K562 (cell line): ENCODE measurements around the gene ST8SIA1. TPM values are rescaled to one million over a fixed set of nuclear protein-coding genes. Genes with fewer than 3 reads are reported as not detected.

ENCODE experiments used
- ATAC-seq: fragments of 200-7000 bp; cut with Tn5 transposase; 3 replicates; pipeline ENCODE4 v1.9.1; 2020; ENCODE audit warnings: moderate library complexity
- BruUV-seq: library from RNA; stranded (reverse); fragments of 400-500 nt; replicated peaks from 2 replicates; lab custom pipeline; 2021; lab: Mats Ljungman, UMichigan
- CTCF ChIA-PET: fragments of 300-600 bp; formaldehyde crosslinking; extraction: SDS; loops from one replicate; lab custom pipeline; 2021; ENCODE audit warnings: low intra/inter-chr PET ratio; lab: Yijun Ruan, JAX
- POLR2A ChIA-PET: fragments of 300-600, 350-650 bp; sonication (Branson Sonifier 250); formaldehyde crosslinking; extraction: SDS; loops from one replicate; lab custom pipeline; 2021; ENCODE audit warnings: antibody characterized with exemption, inconsistent platforms; lab: Yijun Ruan, JAX
- DNase-seq, 4 experiments: peaks; one replicate each; pipeline versions ENCODE4 v3.0.0 to v3.0.0-alpha.2; 2011 to 2018; ENCODE audit warnings: low spot score in 3 of 4, mixed read lengths in 3 of 4; ENCODE audit errors: extremely low read depth in 1 of 4
- FAIRE-seq: peaks from 2 replicates; lab custom pipeline; 2011; peaks lifted over from hg19 to GRCh38; lab: Jason Lieb, UNC
- H2AFZ ChIP-seq: 2 replicates; pipeline ENCODE4 v1.6.0; 2011; ENCODE audit warnings: low read depth, low read length, control low read depth, inconsistent platforms
- H3K27ac ChIP-seq: fragments of 200-600 bp; 3 replicates; pipeline ENCODE4 v1.8.0; 2011; ENCODE audit warnings: low read depth, mild to moderate bottlenecking, control low read depth, inconsistent platforms, low read length, moderate library complexity, mixed read lengths; ENCODE audit errors: extremely low read depth
- H3K27me3 ChIP-seq, 2 experiments: fragments of 300-600 bp in 1 of 2; 2 replicates in 1 of 2; 3 replicates in 1 of 2; pipeline versions ENCODE4 v1.6.0 to v1.8.0; 2011; ENCODE audit warnings: inconsistent platforms in 2 of 2, low read length in 2 of 2, mild to moderate bottlenecking in 1 of 2, mixed read lengths in 1 of 2, moderate library complexity in 1 of 2; ENCODE audit not compliant: control insufficient read depth in 2 of 2, insufficient read depth in 2 of 2
- H3K36me3 ChIP-seq: fragments of 300-600 bp; 3 replicates; pipeline ENCODE4 v1.8.0; 2011; ENCODE audit warnings: mild to moderate bottlenecking, low read length, inconsistent platforms; ENCODE audit not compliant: control insufficient read depth, insufficient read depth
- H3K4me1 ChIP-seq, 2 experiments: fragments of 200-600 bp in 1 of 2; replicated peaks in 1 of 2; 2 replicates in 1 of 2; 3 replicates in 1 of 2; pipeline versions ENCODE4 v1.5.1 to v1.8.0; 2011; ENCODE audit warnings: inconsistent platforms in 2 of 2, low read length in 2 of 2, mild to moderate bottlenecking in 1 of 2, mixed read lengths in 1 of 2, moderate library complexity in 1 of 2; ENCODE audit not compliant: control insufficient read depth in 2 of 2, insufficient read depth in 2 of 2
- H3K4me2 ChIP-seq: 2 replicates; pipeline ENCODE4 v1.6.1; 2011; ENCODE audit warnings: low read length, control low read depth, inconsistent platforms, mixed read lengths; ENCODE audit not compliant: insufficient read depth
- H3K4me3 ChIP-seq: fragments of 200-600 bp; sonication (generic), shearing (Covaris generic); 2 replicates; pipeline ENCODE4 v1.5.1; 2016; ENCODE audit warnings: control low read depth, inconsistent platforms
- H3K79me2 ChIP-seq: fragments of 200-600 bp; 3 replicates; pipeline ENCODE4 v1.8.0; 2011; ENCODE audit warnings: low read length, inconsistent platforms; ENCODE audit not compliant: control insufficient read depth, insufficient read depth
- H3K9ac ChIP-seq, 2 experiments: 2 replicates each; pipeline versions ENCODE4 v1.6.0 to v1.6.1; 2011; ENCODE audit warnings: low read depth in 2 of 2, low read length in 2 of 2, control low read depth in 1 of 2, inconsistent platforms in 1 of 2, mild to moderate bottlenecking in 1 of 2, mixed read lengths in 1 of 2; ENCODE audit not compliant: insufficient read depth in 1 of 2
- H3K9me1 ChIP-seq: one replicate; pipeline ENCODE4 v1.6.0; 2011; ENCODE audit warnings: inconsistent platforms, mild to moderate bottlenecking, low read length, moderate library complexity; ENCODE audit not compliant: control insufficient read depth, insufficient read depth
- H3K9me3 ChIP-seq: replicated peaks from 2 replicates; pipeline ENCODE4 v1.5.1; 2011; ENCODE audit warnings: low read depth, low read length, inconsistent platforms; ENCODE audit not compliant: control insufficient read depth, insufficient read depth
- H4K20me1 ChIP-seq: replicated peaks from 2 replicates; pipeline ENCODE4 v1.6.1; 2011; ENCODE audit warnings: low read length, inconsistent platforms, mixed read lengths; ENCODE audit not compliant: control insufficient read depth, insufficient read depth
- DIDO1 ChIP-seq: fragments of 450-650 bp; IDR thresholded peaks from 2 replicates; pipeline ENCODE4 v1.6.1; 2016; ENCODE audit warnings: low read depth, missing biosample characterization, missing genetic modification characterization
- NR2C2 ChIP-seq, 2 experiments: fragments of 200-800 bp in 1 of 2; sonication (Bioruptor generic) in 1 of 2; sonication (generic) in 1 of 2; formaldehyde crosslinking in 1 of 2; IDR thresholded peaks; 2 replicates each; pipeline versions ENCODE4 v1.6.1 to v1.8.0; 2016 to 2022; ENCODE audit warnings: mild to moderate bottlenecking in 1 of 2, missing compliant biosample characterization in 1 of 2, missing genetic modification characterization in 1 of 2, missing genetic modification reagents in 1 of 2
- PHB ChIP-seq: fragments of 250-450 bp; sonication (Bioruptor Pico); IDR thresholded peaks from 2 replicates; pipeline ENCODE4 v1.5.0; 2021
- PHB2 ChIP-seq: fragments of 450-650 bp; IDR thresholded peaks from 2 replicates; pipeline ENCODE4 v1.6.1; 2017; ENCODE audit warnings: low read depth
- ZNF174 ChIP-seq: fragments of 250-450 bp; sonication (Bioruptor Pico); IDR thresholded peaks from 2 replicates; pipeline ENCODE4 v1.4.0; 2020; ENCODE audit warnings: mild to moderate bottlenecking
- ZNF384 ChIP-seq: IDR thresholded peaks from 2 replicates; pipeline ENCODE4 v1.6.1; 2012; ENCODE audit warnings: low read depth, low read length, improper control_type of control experiment
- ZNF764 ChIP-seq: fragments of 250-450 bp; sonication (Bioruptor Pico); IDR thresholded peaks from 2 replicates; pipeline ENCODE4 v1.4.0; 2020; ENCODE audit warnings: low read depth, mild to moderate bottlenecking, moderate library complexity
- WGBS: fragments of 100-300 bp; shearing (Covaris generic); methylation state at CpG from one replicate; pipeline ENCODE4 v1.1.6; 2016; ENCODE audit warnings: low coverage, mixed read lengths; ENCODE audit not compliant: insufficient coverage; ENCODE audit errors: missing lambda C conversion rate; 5-methylcytosine and 5-hydroxymethylcytosine counted together
- in situ Hi-C: fragments of 300-500 bp; cut with MboI; formaldehyde crosslinking; loops from 4 replicates; pipeline ENCODE4 v1.15.0; 2018; ENCODE audit warnings: inconsistent platforms, mixed read lengths
- intact Hi-C: fragments of 100-400 bp; cut with micrococcal nuclease; formaldehyde crosslinking; loops from 2 replicates; pipeline ENCODE4 v1.14.2; 2022
- polyA plus RNA-seq, 8 experiments: library from polyadenylated mRNA; depleted of rRNA in 4 of 8; stranded (reverse) in 5 of 8; unstranded in 3 of 8; fragments of >200 nt; fragmentation: Nextera tagmentation in 2 of 8; fragmentation: Illumina TruSeq in 1 of 8; extraction: Ambion mirVana in 2 of 8; extraction: Trizol in 1 of 8; gene quantifications; 2 replicates each; pipeline versions ENCODE4 v1.2.1 to v1.2.3, GENCODE V29; 2011 to 2014; ENCODE audit warnings: inconsistent platforms in 1 of 8, missing spikeins in 1 of 8
- total RNA-seq, 7 experiments: library from RNA; depleted of rRNA in 6 of 7; stranded (reverse); fragments of >200 nt in 6 of 7; fragmentation: Illumina TruSeq in 2 of 7; extraction: Trizol in 2 of 7; gene quantifications; 2 replicates each; pipeline versions ENCODE4 v1.2.1 to v1.2.3, GENCODE V29; 2011 to 2021; ENCODE audit warnings: low replicate concordance in 1 of 7
- TF ChIP-seq, protein P1 (sequence below): fragments of 250-450 bp; sonication (Bioruptor Pico); IDR thresholded peaks from 2 replicates; pipeline ENCODE4 v1.8.0; 2021; ENCODE audit warnings: moderate library complexity, mild to moderate bottlenecking, inconsistent platforms
- TF ChIP-seq, protein P2 (sequence below): fragments of 250-450 bp; sonication (Bioruptor Pico); IDR thresholded peaks from 2 replicates; pipeline ENCODE4 v1.9.0; 2021; ENCODE audit warnings: mild to moderate bottlenecking
- TF ChIP-seq, protein P3 (sequence below): fragments of 200-400 bp; formaldehyde crosslinking; IDR thresholded peaks from 2 replicates; pipeline ENCODE4 v1.6.1; 2017; ENCODE audit warnings: mild to moderate bottlenecking, low read depth, low read length, moderate library complexity
- TF ChIP-seq, protein P4 (sequence below): sonication (generic); formaldehyde crosslinking; IDR thresholded peaks from 2 replicates; pipeline ENCODE4 v1.8.0; 2023; ENCODE audit warnings: missing genetic modification reagents, mild to moderate bottlenecking, borderline replicate concordance

ST8SIA1 gene
- total and polyA plus RNA-seq, 9 of the 15 experiments (the other 6 are each of a cell fraction or from before 2014, with no cell fraction given) = 0.86 to 26.3 (median 4.3) TPM

DNA sequence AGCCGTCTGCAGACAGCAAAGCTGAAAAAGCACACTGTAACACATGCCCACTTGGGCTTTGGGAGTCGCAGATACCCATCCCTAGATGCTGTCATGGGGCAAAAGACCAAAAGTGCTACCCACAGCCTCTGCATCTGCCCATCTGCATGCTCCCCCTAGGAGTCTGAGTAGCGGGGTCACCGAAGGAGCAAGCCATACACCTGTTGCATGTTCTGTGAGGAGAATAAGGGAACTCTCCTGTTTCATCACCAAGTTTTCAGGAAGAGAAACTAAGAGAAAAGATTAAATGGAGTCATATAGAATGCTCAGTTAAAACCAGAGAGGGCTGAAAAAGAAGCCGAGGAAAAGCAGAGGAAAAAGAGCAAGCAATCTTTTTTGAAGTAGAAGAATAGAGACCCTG lies 13.7 kb upstream of the ST8SIA1 start (continued):
- TF ChIP-seq NR2C2 (CRISPR knock-in tag; IDR thresholded peaks at IDR 0.05) (no peak), NR2C2 (tag; IDR thresholded peaks at IDR 0.05) (no peak), ZNF764 (CRISPR knock-in tag) (no peak)
- TF ChIP-seq, all 486 proteins: peak for 0

DNA sequence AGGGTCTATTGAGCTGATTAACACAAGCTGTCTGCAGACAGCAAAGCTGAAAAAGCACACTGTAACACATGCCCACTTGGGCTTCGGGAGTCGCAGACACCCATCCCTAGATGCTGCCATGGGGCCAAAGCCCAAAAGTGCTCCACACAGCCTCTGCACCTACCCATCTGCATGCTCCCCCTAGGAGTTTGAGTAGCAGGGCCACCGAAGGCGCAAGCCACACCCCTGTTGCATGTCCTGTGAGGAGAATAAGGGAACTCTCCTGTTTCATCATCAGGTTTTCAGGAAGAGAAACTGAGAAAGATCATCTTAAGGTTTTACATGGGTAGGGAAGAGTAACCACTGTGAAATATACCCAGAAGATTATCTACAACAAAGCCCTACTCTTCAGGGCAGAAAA lies 5.6 kb upstream of the ST8SIA1 start:
- H4K20me1 ChIP-seq = no peaks in the 10 kb centered on the region
- BruUV-seq = no TSS peak
- ATAC-seq (no peak), FAIRE-seq (no peak), DNase-seq (no peak)
- no peaks in the 10 kb centered on the region for H3K36me3 ChIP-seq
- in situ Hi-C loops = no loop called here
- no peak overlapping the region for H3K4me2 ChIP-seq
- H3K9me1 ChIP-seq = no peaks in the 10 kb centered on the region
- ChIA-PET POLR2A (no interaction called here), CTCF (no interaction called here)
- H3K9me3 ChIP-seq = no peaks in the 10 kb centered on the region
- H3K27me3 ChIP-seq = no peaks in the 10 kb centered on the region
- peaks cover 0 to 3% of the 10 kb centered on the region in 2 experiments; a peak in 2 of 5 replicates for H3K4me1 ChIP-seq
- intact Hi-C loops = no loop called here
- 5% methylated on average over 2 of the region's 4 CpGs for WGBS
- no peak overlapping the region for H3K9ac ChIP-seq
- H2AFZ ChIP-seq = no peak overlapping the region
- H3K4me3 ChIP-seq = no peak overlapping the region
- no peak overlapping the region for H3K27ac ChIP-seq
- H3K79me2 ChIP-seq = no peaks in the 10 kb centered on the region
- TF ChIP-seq ZNF174 (CRISPR knock-in tag) (no peak), PHB (no peak), ZNF384 (no peak), PHB2 (no peak), DIDO1 (tag) (no peak)
- TF ChIP-seq, protein P1, sequence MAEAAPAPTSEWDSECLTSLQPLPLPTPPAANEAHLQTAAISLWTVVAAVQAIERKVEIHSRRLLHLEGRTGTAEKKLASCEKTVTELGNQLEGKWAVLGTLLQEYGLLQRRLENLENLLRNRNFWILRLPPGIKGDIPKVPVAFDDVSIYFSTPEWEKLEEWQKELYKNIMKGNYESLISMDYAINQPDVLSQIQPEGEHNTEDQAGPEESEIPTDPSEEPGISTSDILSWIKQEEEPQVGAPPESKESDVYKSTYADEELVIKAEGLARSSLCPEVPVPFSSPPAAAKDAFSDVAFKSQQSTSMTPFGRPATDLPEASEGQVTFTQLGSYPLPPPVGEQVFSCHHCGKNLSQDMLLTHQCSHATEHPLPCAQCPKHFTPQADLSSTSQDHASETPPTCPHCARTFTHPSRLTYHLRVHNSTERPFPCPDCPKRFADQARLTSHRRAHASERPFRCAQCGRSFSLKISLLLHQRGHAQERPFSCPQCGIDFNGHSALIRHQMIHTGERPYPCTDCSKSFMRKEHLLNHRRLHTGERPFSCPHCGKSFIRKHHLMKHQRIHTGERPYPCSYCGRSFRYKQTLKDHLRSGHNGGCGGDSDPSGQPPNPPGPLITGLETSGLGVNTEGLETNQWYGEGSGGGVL (CRISPR knock-in tag) = no peak
- TF ChIP-seq, protein P2, sequence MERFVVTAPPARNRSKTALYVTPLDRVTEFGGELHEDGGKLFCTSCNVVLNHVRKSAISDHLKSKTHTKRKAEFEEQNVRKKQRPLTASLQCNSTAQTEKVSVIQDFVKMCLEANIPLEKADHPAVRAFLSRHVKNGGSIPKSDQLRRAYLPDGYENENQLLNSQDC (CRISPR knock-in tag) = no peak
- TF ChIP-seq, protein P3, sequence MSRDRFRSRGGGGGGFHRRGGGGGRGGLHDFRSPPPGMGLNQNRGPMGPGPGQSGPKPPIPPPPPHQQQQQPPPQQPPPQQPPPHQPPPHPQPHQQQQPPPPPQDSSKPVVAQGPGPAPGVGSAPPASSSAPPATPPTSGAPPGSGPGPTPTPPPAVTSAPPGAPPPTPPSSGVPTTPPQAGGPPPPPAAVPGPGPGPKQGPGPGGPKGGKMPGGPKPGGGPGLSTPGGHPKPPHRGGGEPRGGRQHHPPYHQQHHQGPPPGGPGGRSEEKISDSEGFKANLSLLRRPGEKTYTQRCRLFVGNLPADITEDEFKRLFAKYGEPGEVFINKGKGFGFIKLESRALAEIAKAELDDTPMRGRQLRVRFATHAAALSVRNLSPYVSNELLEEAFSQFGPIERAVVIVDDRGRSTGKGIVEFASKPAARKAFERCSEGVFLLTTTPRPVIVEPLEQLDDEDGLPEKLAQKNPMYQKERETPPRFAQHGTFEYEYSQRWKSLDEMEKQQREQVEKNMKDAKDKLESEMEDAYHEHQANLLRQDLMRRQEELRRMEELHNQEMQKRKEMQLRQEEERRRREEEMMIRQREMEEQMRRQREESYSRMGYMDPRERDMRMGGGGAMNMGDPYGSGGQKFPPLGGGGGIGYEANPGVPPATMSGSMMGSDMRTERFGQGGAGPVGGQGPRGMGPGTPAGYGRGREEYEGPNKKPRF = no peak
- TF ChIP-seq, protein P4, sequence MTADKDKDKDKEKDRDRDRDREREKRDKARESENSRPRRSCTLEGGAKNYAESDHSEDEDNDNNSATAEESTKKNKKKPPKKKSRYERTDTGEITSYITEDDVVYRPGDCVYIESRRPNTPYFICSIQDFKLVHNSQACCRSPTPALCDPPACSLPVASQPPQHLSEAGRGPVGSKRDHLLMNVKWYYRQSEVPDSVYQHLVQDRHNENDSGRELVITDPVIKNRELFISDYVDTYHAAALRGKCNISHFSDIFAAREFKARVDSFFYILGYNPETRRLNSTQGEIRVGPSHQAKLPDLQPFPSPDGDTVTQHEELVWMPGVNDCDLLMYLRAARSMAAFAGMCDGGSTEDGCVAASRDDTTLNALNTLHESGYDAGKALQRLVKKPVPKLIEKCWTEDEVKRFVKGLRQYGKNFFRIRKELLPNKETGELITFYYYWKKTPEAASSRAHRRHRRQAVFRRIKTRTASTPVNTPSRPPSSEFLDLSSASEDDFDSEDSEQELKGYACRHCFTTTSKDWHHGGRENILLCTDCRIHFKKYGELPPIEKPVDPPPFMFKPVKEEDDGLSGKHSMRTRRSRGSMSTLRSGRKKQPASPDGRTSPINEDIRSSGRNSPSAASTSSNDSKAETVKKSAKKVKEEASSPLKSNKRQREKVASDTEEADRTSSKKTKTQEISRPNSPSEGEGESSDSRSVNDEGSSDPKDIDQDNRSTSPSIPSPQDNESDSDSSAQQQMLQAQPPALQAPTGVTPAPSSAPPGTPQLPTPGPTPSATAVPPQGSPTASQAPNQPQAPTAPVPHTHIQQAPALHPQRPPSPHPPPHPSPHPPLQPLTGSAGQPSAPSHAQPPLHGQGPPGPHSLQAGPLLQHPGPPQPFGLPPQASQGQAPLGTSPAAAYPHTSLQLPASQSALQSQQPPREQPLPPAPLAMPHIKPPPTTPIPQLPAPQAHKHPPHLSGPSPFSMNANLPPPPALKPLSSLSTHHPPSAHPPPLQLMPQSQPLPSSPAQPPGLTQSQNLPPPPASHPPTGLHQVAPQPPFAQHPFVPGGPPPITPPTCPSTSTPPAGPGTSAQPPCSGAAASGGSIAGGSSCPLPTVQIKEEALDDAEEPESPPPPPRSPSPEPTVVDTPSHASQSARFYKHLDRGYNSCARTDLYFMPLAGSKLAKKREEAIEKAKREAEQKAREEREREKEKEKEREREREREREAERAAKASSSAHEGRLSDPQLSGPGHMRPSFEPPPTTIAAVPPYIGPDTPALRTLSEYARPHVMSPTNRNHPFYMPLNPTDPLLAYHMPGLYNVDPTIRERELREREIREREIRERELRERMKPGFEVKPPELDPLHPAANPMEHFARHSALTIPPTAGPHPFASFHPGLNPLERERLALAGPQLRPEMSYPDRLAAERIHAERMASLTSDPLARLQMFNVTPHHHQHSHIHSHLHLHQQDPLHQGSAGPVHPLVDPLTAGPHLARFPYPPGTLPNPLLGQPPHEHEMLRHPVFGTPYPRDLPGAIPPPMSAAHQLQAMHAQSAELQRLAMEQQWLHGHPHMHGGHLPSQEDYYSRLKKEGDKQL = no peak
